IMR-90 (cell line): Measurements from ENCODE around the gene VTCN1.

Experiments used
- MXI1 ChIP-seq: IDR thresholded peaks from 2 replicates; pipeline ENCODE4 v1.6.1; 2012; ENCODE audit warnings: low read depth, mild to moderate bottlenecking, low read length, moderate library complexity, borderline replicate concordance
- POLR2A ChIP-seq: IDR thresholded peaks from 2 replicates; pipeline ENCODE4 v1.6.1; 2012; ENCODE audit warnings: mild to moderate bottlenecking, low read depth, low read length
- RAD21 ChIP-seq: IDR thresholded peaks from 2 replicates; pipeline ENCODE4 v1.6.1; 2012; ENCODE audit warnings: low read length, improper control_type of control experiment
- TF ChIP-seq, protein P1 (sequence below): conservative IDR thresholded peaks from 2 replicates; pipeline ENCODE4 v1.5.1; 2012; ENCODE audit warnings: mild to moderate bottlenecking, low read depth, low read length, improper control_type of control experiment
- TF ChIP-seq, protein P2 (sequence below): fragments of 150-350 bp; IDR thresholded peaks from 2 replicates; pipeline ENCODE4 v1.6.1; 2016; ENCODE audit warnings: low read depth, mild to moderate bottlenecking, low read length, moderate library complexity, borderline replicate concordance

DNA sequence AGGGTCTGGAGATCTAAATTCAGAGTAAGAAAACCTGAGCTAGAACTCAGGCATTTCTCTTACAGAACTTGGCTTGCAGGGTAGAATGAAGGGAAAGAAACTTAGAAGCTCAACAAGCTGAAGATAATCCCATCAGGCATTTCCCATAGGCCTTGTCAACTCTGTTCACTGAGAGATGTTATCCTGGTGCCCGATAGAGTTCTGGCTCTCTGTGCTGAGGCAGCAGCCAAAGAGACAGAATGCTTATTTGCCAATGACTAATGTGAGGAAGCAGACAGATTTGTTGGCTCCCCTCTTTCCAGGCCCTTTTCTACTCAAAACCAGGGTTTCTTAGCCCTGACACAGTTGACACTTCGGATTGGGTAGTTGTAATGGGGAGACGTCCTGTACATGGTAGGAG is 66.9 kb downstream of the VTCN1 start:
- TF ChIP-seq, protein P1, sequence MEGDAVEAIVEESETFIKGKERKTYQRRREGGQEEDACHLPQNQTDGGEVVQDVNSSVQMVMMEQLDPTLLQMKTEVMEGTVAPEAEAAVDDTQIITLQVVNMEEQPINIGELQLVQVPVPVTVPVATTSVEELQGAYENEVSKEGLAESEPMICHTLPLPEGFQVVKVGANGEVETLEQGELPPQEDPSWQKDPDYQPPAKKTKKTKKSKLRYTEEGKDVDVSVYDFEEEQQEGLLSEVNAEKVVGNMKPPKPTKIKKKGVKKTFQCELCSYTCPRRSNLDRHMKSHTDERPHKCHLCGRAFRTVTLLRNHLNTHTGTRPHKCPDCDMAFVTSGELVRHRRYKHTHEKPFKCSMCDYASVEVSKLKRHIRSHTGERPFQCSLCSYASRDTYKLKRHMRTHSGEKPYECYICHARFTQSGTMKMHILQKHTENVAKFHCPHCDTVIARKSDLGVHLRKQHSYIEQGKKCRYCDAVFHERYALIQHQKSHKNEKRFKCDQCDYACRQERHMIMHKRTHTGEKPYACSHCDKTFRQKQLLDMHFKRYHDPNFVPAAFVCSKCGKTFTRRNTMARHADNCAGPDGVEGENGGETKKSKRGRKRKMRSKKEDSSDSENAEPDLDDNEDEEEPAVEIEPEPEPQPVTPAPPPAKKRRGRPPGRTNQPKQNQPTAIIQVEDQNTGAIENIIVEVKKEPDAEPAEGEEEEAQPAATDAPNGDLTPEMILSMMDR: no peak
- TF ChIP-seq POLR2A (no peak), RAD21 (no peak), MXI1 (no peak)
- TF ChIP-seq, protein P2, sequence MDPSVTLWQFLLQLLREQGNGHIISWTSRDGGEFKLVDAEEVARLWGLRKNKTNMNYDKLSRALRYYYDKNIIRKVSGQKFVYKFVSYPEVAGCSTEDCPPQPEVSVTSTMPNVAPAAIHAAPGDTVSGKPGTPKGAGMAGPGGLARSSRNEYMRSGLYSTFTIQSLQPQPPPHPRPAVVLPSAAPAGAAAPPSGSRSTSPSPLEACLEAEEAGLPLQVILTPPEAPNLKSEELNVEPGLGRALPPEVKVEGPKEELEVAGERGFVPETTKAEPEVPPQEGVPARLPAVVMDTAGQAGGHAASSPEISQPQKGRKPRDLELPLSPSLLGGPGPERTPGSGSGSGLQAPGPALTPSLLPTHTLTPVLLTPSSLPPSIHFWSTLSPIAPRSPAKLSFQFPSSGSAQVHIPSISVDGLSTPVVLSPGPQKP: no peak
